HepG2 (cell line): Measurements from ENCODE around the gene FBXO33. TPM values are rescaled to one million over a fixed set of nuclear protein-coding genes. Genes with fewer than 3 reads are reported as not detected.
A peak's percentile ranks its signal among the peaks of the same experiment; 100 is the strongest.

ENCODE experiments used
- KLF16 ChIP-seq, 2 experiments: sonication (generic) in 1 of 2; formaldehyde crosslinking in 1 of 2; IDR thresholded peaks; 2 replicates each; pipeline versions ENCODE4 v1.6.1 to v1.8.0; 2016 to 2023; ENCODE audit warnings: missing genetic modification reagents in 2 of 2, missing compliant biosample characterization in 1 of 2
- MTA1 ChIP-seq: sonication (generic); formaldehyde crosslinking; IDR thresholded peaks from 2 replicates; pipeline ENCODE4 v1.4.0; 2020; ENCODE audit warnings: missing genetic modification reagents, mild to moderate bottlenecking, borderline replicate concordance
- NCOA5 ChIP-seq: sonication (generic); formaldehyde crosslinking; IDR thresholded peaks from 2 replicates; pipeline ENCODE4 v1.4.0; 2020; ENCODE audit warnings: missing genetic modification reagents
- SCMH1 ChIP-seq: sonication (generic); formaldehyde crosslinking; IDR thresholded peaks from 2 replicates; pipeline ENCODE4 v1.9.0; 2021; ENCODE audit warnings: missing genetic modification reagents, mild to moderate bottlenecking, borderline replicate concordance
- SOX13 ChIP-seq, 3 experiments: fragments of 450-650 bp in 1 of 3; sonication (generic) in 1 of 3; formaldehyde crosslinking in 1 of 3; IDR thresholded peaks in 2 of 3; conservative IDR thresholded peaks in 1 of 3; 2 replicates each; pipeline versions ENCODE4 v1.5.0 to v1.6.1; 2016 to 2020; ENCODE audit warnings: antibody characterized with exemption in 1 of 3, mild to moderate bottlenecking in 1 of 3, missing compliant biosample characterization in 1 of 3, missing genetic modification reagents in 1 of 3, moderate library complexity in 1 of 3
- TFDP2 ChIP-seq: sonication (generic); formaldehyde crosslinking; IDR thresholded peaks from 2 replicates; pipeline ENCODE4 v1.4.0; 2020; ENCODE audit warnings: missing genetic modification reagents
- ZNF225 ChIP-seq: sonication (generic); formaldehyde crosslinking; IDR thresholded peaks from 2 replicates; pipeline ENCODE4 v1.4.0; 2020; ENCODE audit warnings: mild to moderate bottlenecking, missing genetic modification reagents
- ZNF24 ChIP-seq: fragments of 450-650 bp; IDR thresholded peaks from 2 replicates; pipeline ENCODE4 v1.6.1; 2017; ENCODE audit warnings: antibody characterized with exemption, mild to moderate bottlenecking
- ZNF337 ChIP-seq: sonication (generic); formaldehyde crosslinking; IDR thresholded peaks from 2 replicates; pipeline ENCODE4 v1.5.1; 2020; ENCODE audit warnings: missing genetic modification reagents, low read depth, mild to moderate bottlenecking, borderline replicate concordance
- ZNF619 ChIP-seq: sonication (generic); formaldehyde crosslinking; IDR thresholded peaks from 2 replicates; pipeline ENCODE4 v1.4.0; 2020; ENCODE audit warnings: mild to moderate bottlenecking, missing genetic modification reagents
- ZNF687 ChIP-seq: sonication (generic); formaldehyde crosslinking; IDR thresholded peaks from 2 replicates; pipeline ENCODE4 v1.5.1; 2020; ENCODE audit warnings: mild to moderate bottlenecking, missing genetic modification reagents, moderate library complexity
- polyA plus RNA-seq, 8 experiments: library from polyadenylated mRNA; depleted of rRNA in 3 of 8; stranded (reverse) in 7 of 8; unstranded in 1 of 8; fragments of >200 nt; fragmentation: Illumina TruSeq in 4 of 8; extraction: Trizol in 4 of 8; gene quantifications; 2 replicates each; pipeline versions ENCODE4 v1.2.1 to v1.2.3, GENCODE V29; 2011 to 2016; ENCODE audit warnings: low read depth in 4 of 8, missing spikeins in 1 of 8, mixed read lengths in 1 of 8; ENCODE audit not compliant: insufficient read depth in 1 of 8
- total RNA-seq, 5 experiments: library from RNA; depleted of rRNA; stranded (reverse); fragments of >200 nt; fragmentation: Illumina TruSeq; extraction: Trizol; gene quantifications; 2 replicates each; pipeline ENCODE4 v1.2.3, GENCODE V29; 2016; ENCODE audit warnings: low read depth in 1 of 5
- TF ChIP-seq, protein P1 (sequence below): sonication (generic); formaldehyde crosslinking; IDR thresholded peaks from 2 replicates; pipeline ENCODE4 v1.4.0; 2020; ENCODE audit warnings: low read depth, mild to moderate bottlenecking, missing genetic modification reagents
- TF ChIP-seq, protein P2 (sequence below): sonication (generic); formaldehyde crosslinking; IDR thresholded peaks from 2 replicates; pipeline ENCODE4 v1.4.0; 2020; ENCODE audit warnings: missing genetic modification reagents
- TF ChIP-seq, protein P3 (sequence below): IDR thresholded peaks from 2 replicates; pipeline ENCODE4 v1.6.1; 2016

Gene FBXO33
- total and polyA plus RNA-seq, 2 of the 13 experiments (the other 11 are each of a cell fraction or from before 2014, with no cell fraction given): 15.5 to 16.9 TPM

GRCh38 chr14:39366460-39367386 lies 65.5 kb downstream of the FBXO33 start (continued):
- TF ChIP-seq ZNF687: peak; percentile 45
- TF ChIP-seq, protein P1, sequence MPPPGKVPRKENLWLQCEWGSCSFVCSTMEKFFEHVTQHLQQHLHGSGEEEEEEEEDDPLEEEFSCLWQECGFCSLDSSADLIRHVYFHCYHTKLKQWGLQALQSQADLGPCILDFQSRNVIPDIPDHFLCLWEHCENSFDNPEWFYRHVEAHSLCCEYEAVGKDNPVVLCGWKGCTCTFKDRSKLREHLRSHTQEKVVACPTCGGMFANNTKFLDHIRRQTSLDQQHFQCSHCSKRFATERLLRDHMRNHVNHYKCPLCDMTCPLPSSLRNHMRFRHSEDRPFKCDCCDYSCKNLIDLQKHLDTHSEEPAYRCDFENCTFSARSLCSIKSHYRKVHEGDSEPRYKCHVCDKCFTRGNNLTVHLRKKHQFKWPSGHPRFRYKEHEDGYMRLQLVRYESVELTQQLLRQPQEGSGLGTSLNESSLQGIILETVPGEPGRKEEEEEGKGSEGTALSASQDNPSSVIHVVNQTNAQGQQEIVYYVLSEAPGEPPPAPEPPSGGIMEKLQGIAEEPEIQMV: no peak
- TF ChIP-seq SOX13 (IDR thresholded peaks at IDR 0.05): no peak
- no peak for TF ChIP-seq SOX13 (CRISPR knock-in tag; conservative IDR thresholded peaks at IDR 0.05 in 1 of 2, IDR thresholded peaks at IDR 0.05 in 1 of 2)
- peak; percentile 61; the same call in 1 of the 2 replicates for TF ChIP-seq ZNF225 (CRISPR knock-in tag)
- TF ChIP-seq ZNF337: no peak
- TF ChIP-seq MTA1 (CRISPR knock-in tag): 0 out of 2 replicates have a peak, but pooled peaks have one; percentile 3
- TF ChIP-seq, protein P2, sequence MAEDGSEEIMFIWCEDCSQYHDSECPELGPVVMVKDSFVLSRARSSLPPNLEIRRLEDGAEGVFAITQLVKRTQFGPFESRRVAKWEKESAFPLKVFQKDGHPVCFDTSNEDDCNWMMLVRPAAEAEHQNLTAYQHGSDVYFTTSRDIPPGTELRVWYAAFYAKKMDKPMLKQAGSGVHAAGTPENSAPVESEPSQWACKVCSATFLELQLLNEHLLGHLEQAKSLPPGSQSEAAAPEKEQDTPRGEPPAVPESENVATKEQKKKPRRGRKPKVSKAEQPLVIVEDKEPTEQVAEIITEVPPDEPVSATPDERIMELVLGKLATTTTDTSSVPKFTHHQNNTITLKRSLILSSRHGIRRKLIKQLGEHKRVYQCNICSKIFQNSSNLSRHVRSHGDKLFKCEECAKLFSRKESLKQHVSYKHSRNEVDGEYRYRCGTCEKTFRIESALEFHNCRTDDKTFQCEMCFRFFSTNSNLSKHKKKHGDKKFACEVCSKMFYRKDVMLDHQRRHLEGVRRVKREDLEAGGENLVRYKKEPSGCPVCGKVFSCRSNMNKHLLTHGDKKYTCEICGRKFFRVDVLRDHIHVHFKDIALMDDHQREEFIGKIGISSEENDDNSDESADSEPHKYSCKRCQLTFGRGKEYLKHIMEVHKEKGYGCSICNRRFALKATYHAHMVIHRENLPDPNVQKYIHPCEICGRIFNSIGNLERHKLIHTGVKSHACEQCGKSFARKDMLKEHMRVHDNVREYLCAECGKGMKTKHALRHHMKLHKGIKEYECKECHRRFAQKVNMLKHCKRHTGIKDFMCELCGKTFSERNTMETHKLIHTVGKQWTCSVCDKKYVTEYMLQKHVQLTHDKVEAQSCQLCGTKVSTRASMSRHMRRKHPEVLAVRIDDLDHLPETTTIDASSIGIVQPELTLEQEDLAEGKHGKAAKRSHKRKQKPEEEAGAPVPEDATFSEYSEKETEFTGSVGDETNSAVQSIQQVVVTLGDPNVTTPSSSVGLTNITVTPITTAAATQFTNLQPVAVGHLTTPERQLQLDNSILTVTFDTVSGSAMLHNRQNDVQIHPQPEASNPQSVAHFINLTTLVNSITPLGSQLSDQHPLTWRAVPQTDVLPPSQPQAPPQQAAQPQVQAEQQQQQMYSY (CRISPR knock-in tag): no peak
- no peak for TF ChIP-seq TFDP2 (CRISPR knock-in tag)
- TF ChIP-seq SCMH1 (CRISPR knock-in tag): no peak
- no peak; a peak in 1 of 4 replicates for TF ChIP-seq KLF16 (CRISPR knock-in tag; IDR thresholded peaks at IDR 0.05)
- no peak for TF ChIP-seq NCOA5 (CRISPR knock-in tag)
- TF ChIP-seq ZNF619: 0 out of 2 replicates have a peak, but pooled peaks have one; percentile 41
- TF ChIP-seq ZNF24: no peak
- TF ChIP-seq, protein P3, sequence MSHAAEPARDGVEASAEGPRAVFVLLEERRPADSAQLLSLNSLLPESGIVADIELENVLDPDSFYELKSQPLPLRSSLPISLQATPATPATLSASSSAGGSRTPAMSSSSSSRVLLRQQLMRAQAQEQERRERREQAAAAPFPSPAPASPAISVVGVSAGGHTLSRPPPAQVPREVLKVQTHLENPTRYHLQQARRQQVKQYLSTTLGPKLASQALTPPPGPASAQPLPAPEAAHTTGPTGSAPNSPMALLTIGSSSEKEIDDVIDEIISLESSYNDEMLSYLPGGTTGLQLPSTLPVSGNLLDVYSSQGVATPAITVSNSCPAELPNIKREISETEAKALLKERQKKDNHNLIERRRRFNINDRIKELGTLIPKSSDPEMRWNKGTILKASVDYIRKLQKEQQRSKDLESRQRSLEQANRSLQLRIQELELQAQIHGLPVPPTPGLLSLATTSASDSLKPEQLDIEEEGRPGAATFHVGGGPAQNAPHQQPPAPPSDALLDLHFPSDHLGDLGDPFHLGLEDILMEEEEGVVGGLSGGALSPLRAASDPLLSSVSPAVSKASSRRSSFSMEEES (CRISPR knock-in tag): no peak
